Cardiac muscle cell (in vitro differentiated cells and primary cell): ENCODE results near the gene ZNF473. TPM values are rescaled to one million over a fixed set of nuclear protein-coding genes. Genes with fewer than 3 reads are reported as not detected.

Experiments
- DNase-seq, 2 donors: peaks; one replicate each; pipeline versions ENCODE4 v3.0.0 to v3.0.0-alpha.2; 2010 to 2017; ENCODE audit warnings: low read depth in 1 of 2, low spot score in 1 of 2
- H3K27ac ChIP-seq: fragments of 200-600 bp; sonication (generic); 2 replicates; pipeline ENCODE4 v1.5.1; 2016
- H3K27me3 ChIP-seq: fragments of 200-600 bp; sonication (generic); 2 replicates; pipeline ENCODE4 v1.6.0; 2016; ENCODE audit warnings: control low read depth
- H3K36me3 ChIP-seq: fragments of 200-600 bp; sonication (generic); 2 replicates; pipeline ENCODE4 v1.5.1; 2016; ENCODE audit warnings: control low read depth
- H3K4me1 ChIP-seq: fragments of 200-600 bp; sonication (generic); 2 replicates; pipeline ENCODE4 v1.8.1; 2017; ENCODE audit warnings: low read depth, mild to moderate bottlenecking, mixed run types
- H3K4me3 ChIP-seq: fragments of 200-600 bp; sonication (generic); 2 replicates; pipeline ENCODE4 v1.5.1; 2016; ENCODE audit warnings: mild to moderate bottlenecking
- H3K9me3 ChIP-seq: fragments of 200-600 bp; sonication (generic); 2 replicates; pipeline ENCODE4 v1.5.1; 2017; ENCODE audit warnings: low read depth, mild to moderate bottlenecking, control low read depth
- polyA plus RNA-seq: library from polyadenylated mRNA; unstranded; fragments of >200 nt; fragmentation: Nextera tagmentation; extraction: Ambion mirVana; gene quantifications from 2 replicates; pipeline ENCODE4 v1.2.1, GENCODE V29; 2016
- total RNA-seq: library from RNA; depleted of rRNA; stranded (reverse); fragments of >200 nt; gene quantifications from 2 replicates; pipeline ENCODE4 v1.2.3, GENCODE V29; 2016
- TF ChIP-seq, protein P1 (sequence below): IDR thresholded peaks from 2 replicates; pipeline ENCODE4 v1.5.1; 2012; ENCODE audit warnings: low read depth, mild to moderate bottlenecking, low read length

ZNF473 gene
- total and polyA plus RNA-seq, 2 experiments from 2014 or later: 5.3 to 6.5 TPM

- Histone ChIP-seq H3K4me3 (no peak overlapping the region), H3K36me3 (peaks cover 49% of the 10 kb centered on the region), H3K27ac (no peak overlapping the region), H3K4me1 (no peaks in the 10 kb centered on the region), H3K27me3 (no peaks in the 10 kb centered on the region), H3K9me3 (peaks cover 2% of the 10 kb centered on the region)
- TF ChIP-seq, protein P1, sequence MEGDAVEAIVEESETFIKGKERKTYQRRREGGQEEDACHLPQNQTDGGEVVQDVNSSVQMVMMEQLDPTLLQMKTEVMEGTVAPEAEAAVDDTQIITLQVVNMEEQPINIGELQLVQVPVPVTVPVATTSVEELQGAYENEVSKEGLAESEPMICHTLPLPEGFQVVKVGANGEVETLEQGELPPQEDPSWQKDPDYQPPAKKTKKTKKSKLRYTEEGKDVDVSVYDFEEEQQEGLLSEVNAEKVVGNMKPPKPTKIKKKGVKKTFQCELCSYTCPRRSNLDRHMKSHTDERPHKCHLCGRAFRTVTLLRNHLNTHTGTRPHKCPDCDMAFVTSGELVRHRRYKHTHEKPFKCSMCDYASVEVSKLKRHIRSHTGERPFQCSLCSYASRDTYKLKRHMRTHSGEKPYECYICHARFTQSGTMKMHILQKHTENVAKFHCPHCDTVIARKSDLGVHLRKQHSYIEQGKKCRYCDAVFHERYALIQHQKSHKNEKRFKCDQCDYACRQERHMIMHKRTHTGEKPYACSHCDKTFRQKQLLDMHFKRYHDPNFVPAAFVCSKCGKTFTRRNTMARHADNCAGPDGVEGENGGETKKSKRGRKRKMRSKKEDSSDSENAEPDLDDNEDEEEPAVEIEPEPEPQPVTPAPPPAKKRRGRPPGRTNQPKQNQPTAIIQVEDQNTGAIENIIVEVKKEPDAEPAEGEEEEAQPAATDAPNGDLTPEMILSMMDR: no peak
- DNase-seq: no peak
Observed at GRCh38 chr19:50042363-50043024, 16.7 kb downstream of the ZNF473 start.

GRCh38 chr19:50043967-50044366 lies 18.2 kb downstream of the ZNF473 start:
- no peak overlapping the region for H3K4me3 ChIP-seq
- no peak overlapping the region for H3K27ac ChIP-seq
- peaks cover 2% of the 10 kb centered on the region for H3K9me3 ChIP-seq
- no peak for DNase-seq
- no peaks in the 10 kb centered on the region for H3K27me3 ChIP-seq
- H3K4me1 ChIP-seq: no peaks in the 10 kb centered on the region
- peaks cover 49% of the 10 kb centered on the region for H3K36me3 ChIP-seq
- TF ChIP-seq, protein P1: no peak

GRCh38 chr19:50044922-50045321 lies 19.1 kb downstream of the ZNF473 start:
- peaks cover 2% of the 10 kb centered on the region for H3K9me3 ChIP-seq
- TF ChIP-seq, protein P1: no peak
- H3K27ac ChIP-seq: no peak overlapping the region
- no peak overlapping the region for H3K4me3 ChIP-seq
- DNase-seq: no peak
- peaks cover 46% of the 10 kb centered on the region for H3K36me3 ChIP-seq
- no peaks in the 10 kb centered on the region for H3K4me1 ChIP-seq
- no peaks in the 10 kb centered on the region for H3K27me3 ChIP-seq

- peak; percentile 2 to 27 for DNase-seq
- no peaks in the 10 kb centered on the region for H3K4me1 ChIP-seq
- no peak overlapping the region for H3K27ac ChIP-seq
- TF ChIP-seq, protein P1: peak; percentile 49
- H3K27me3 ChIP-seq: no peaks in the 10 kb centered on the region
- no peak overlapping the region for H3K4me3 ChIP-seq
- peaks cover 32% of the 10 kb centered on the region for H3K36me3 ChIP-seq
- peaks cover 2% of the 10 kb centered on the region for H3K9me3 ChIP-seq
Observed at GRCh38 chr19:50046649-50047503, 21.1 kb downstream of the ZNF473 start.

DNA sequence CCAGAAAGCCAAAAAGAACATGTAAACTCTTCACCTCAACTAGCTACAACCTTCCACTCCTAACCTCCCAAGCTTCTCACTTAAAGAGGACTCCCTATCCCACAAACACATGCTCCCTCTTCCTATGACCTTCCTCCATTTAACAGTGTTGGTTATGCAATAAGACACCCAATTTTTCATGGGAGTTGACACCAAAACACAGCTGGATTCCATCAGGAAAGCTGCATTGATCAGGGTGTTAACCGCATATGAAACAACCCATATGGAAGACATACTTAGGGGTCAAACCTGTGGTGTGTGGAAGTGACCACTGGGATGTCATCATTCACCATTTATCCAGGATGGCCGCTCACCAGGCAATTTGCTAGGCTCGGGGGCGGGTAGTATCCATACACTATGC lies 21.9 kb downstream of the ZNF473 start:
- DNase-seq: no peak
- Histone ChIP-seq H3K4me1 (no peaks in the 10 kb centered on the region), H3K27me3 (no peaks in the 10 kb centered on the region), H3K36me3 (peaks cover 24% of the 10 kb centered on the region), H3K4me3 (no peak overlapping the region), H3K27ac (no peak overlapping the region), H3K9me3 (peaks cover 2% of the 10 kb centered on the region)
- TF ChIP-seq, protein P1: no peak
